ENCODE results near the gene XPO5. TPM values are rescaled to one million over a fixed set of nuclear protein-coding genes. Genes with fewer than 3 reads are reported as not detected.
A peak's percentile ranks its signal among the peaks of the same experiment; 100 is the strongest.

The XPO5 gene
- total and polyA plus RNA-seq, 9 of the 15 experiments (the other 6 are each of a cell fraction or from before 2014, with no cell fraction given) = 36.0 to 170 (median 99.1) TPM

DNA sequence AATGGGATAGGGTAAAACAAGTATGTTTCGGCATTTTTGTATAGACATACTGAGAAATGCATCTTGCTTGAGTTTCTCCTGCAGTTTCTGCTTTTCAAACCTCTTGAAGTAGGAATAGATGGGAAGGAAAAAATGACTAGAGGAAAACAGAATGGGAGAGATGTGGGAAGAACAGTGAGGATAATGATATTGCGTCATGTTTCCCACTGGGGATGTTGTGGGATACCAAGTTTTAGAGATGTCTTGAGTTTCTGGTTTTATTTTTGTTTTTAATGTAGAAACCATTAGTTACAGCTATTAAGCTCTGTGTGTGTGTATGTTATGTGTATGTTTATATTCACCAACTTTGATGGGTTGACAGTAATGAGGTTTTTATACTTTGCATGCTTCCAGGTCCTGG is 24.8 kb upstream of the XPO5 start:
- in situ Hi-C loops (cut with MboI) (no loop called here), intact Hi-C loops (cut with micrococcal nuclease) (no loop called here)
- no peaks in the 10 kb centered on the region for H3K27me3 ChIP-seq (ENCODE audit: control insufficient read depth in 2 of 2, insufficient read depth in 2 of 2, low read length in 2 of 2)
- BruUV-seq (replicated peaks) = no TSS peak
- no peaks in the 10 kb centered on the region for H3K79me2 ChIP-seq (ENCODE audit: control insufficient read depth, insufficient read depth, low read length)
- ChIA-PET CTCF (ENCODE audit: low intra/inter-chr PET ratio) (no interaction called here), POLR2A (interaction anchor here (2.1 kb wide), 1 partner anchor 19 kb away, joined by 6 read pairs; no protein-coding TSS in a partner anchor)
- WGBS (ENCODE audit: insufficient coverage, low coverage, missing lambda C conversion rate) = 98% methylated on average over 2 of the region's 2 CpGs
- FAIRE-seq = no peak
- no peaks in the 10 kb centered on the region for H3K9me3 ChIP-seq (replicated peaks; ENCODE audit: control insufficient read depth, insufficient read depth, low read depth, low read length)
- TF ChIP-seq ZEB2 (IDR thresholded peaks at IDR 0.05) (no peak), CEBPG (CRISPR knock-in tag; IDR thresholded peaks at IDR 0.05) (no peak), CEBPG (tag; conservative IDR thresholded peaks at IDR 0.05 in 1 of 2, IDR thresholded peaks at IDR 0.05 in 1 of 2) (peak; percentile 65 to 81), CEBPB (tag; IDR thresholded peaks at IDR 0.05) (peak; percentile 78), WHSC1 (IDR thresholded peaks at IDR 0.05; ENCODE audit: low read length) (no peak)
- TF ChIP-seq, protein P1, sequence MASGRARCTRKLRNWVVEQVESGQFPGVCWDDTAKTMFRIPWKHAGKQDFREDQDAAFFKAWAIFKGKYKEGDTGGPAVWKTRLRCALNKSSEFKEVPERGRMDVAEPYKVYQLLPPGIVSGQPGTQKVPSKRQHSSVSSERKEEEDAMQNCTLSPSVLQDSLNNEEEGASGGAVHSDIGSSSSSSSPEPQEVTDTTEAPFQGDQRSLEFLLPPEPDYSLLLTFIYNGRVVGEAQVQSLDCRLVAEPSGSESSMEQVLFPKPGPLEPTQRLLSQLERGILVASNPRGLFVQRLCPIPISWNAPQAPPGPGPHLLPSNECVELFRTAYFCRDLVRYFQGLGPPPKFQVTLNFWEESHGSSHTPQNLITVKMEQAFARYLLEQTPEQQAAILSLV (tag; IDR thresholded peaks at IDR 0.05) = 0 out of 2 replicates have a peak, but pooled peaks have one; percentile 13
- TF ChIP-seq, protein P2, sequence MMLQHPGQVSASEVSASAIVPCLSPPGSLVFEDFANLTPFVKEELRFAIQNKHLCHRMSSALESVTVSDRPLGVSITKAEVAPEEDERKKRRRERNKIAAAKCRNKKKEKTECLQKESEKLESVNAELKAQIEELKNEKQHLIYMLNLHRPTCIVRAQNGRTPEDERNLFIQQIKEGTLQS (IDR thresholded peaks at IDR 0.05) = peak; percentile 48; the same call in 1 of the 2 replicates
- TF ChIP-seq, protein P2 (CRISPR knock-in tag; conservative IDR thresholded peaks at IDR 0.05) = no peak
- no peak overlapping the region for H2AFZ ChIP-seq (ENCODE audit: low read depth, low read length)
- H3K36me3 ChIP-seq (ENCODE audit: control insufficient read depth, insufficient read depth, low read length) = peaks cover 73% of the 10 kb centered on the region
- no peak overlapping the region for H3K27ac ChIP-seq (ENCODE audit: extremely low read depth, low read depth, low read length)
- no peak for DNase-seq (ENCODE audit: extremely low read depth in 1 of 4, low spot score in 3 of 4)
- no peaks in the 10 kb centered on the region for H4K20me1 ChIP-seq (replicated peaks; ENCODE audit: control insufficient read depth, insufficient read depth, low read length)
- H3K9me1 ChIP-seq (ENCODE audit: control insufficient read depth, insufficient read depth, low read length) = no peaks in the 10 kb centered on the region
- no peaks in the 10 kb centered on the region for H3K4me1 ChIP-seq (replicated peaks in 1 of 2; ENCODE audit: control insufficient read depth in 2 of 2, insufficient read depth in 2 of 2, low read length in 2 of 2)
- H3K4me3 ChIP-seq = no peak overlapping the region
- H3K4me2 ChIP-seq (ENCODE audit: insufficient read depth, low read length) = no peak overlapping the region
- ATAC-seq = no peak
- no peak overlapping the region for H3K9ac ChIP-seq (ENCODE audit: insufficient read depth in 1 of 2, low read depth in 2 of 2, low read length in 2 of 2)
